Duodenal mucosa (tissue), 2 donors: ENCODE data around the gene SMAD5.

Experiments used
- H3K27ac ChIP-seq: one replicate; pipeline ENCODE4 v1.7.0; 2013; ENCODE audit warnings: low read depth, low read length
- H3K27me3 ChIP-seq, 2 donors: one replicate each; pipeline ENCODE4 v1.7.0; 2013; ENCODE audit warnings: low read length in 2 of 2, control low read depth in 1 of 2; ENCODE audit not compliant: insufficient read depth in 2 of 2, control insufficient read depth in 1 of 2
- H3K36me3 ChIP-seq, 2 donors: one replicate each; pipeline ENCODE4 v1.7.0; 2013; ENCODE audit warnings: low read length in 2 of 2, control low read depth in 1 of 2; ENCODE audit not compliant: insufficient read depth in 2 of 2, control insufficient read depth in 1 of 2
- H3K4me1 ChIP-seq, 2 donors: one replicate each; pipeline ENCODE4 v1.7.0; 2013; ENCODE audit warnings: low read length in 2 of 2, control low read depth in 1 of 2; ENCODE audit not compliant: insufficient read depth in 2 of 2, control insufficient read depth in 1 of 2
- H3K4me3 ChIP-seq, 2 donors: one replicate each; pipeline ENCODE4 v1.7.0; 2013; ENCODE audit warnings: low read length in 2 of 2, low read depth in 1 of 2
- H3K9ac ChIP-seq, 2 donors: one replicate each; pipeline ENCODE4 v1.7.0; 2013; ENCODE audit warnings: low read length in 2 of 2, low read depth in 1 of 2
- H3K9me3 ChIP-seq, 2 donors: one replicate each; pipeline ENCODE4 v1.7.0; 2013; ENCODE audit warnings: low read length in 2 of 2, control low read depth in 1 of 2; ENCODE audit not compliant: control insufficient read depth in 1 of 2

Gene SMAD5

GRCh38 chr5:136099870-136100269 lies 32.8 kb upstream of the SMAD5 start:
- H3K27me3 ChIP-seq, result no peaks in the 10 kb centered on the region
- no peaks in the 10 kb centered on the region for H3K9me3 ChIP-seq
- H3K9ac ChIP-seq, result no peak overlapping the region
- H3K36me3 ChIP-seq, result no peaks in the 10 kb centered on the region
- H3K4me1 ChIP-seq, result peaks cover 27 to 28% of the 10 kb centered on the region in 2 donors
- no peak overlapping the region for H3K27ac ChIP-seq
- no peak overlapping the region for H3K4me3 ChIP-seq

- Histone ChIP-seq H3K27me3 (no peaks in the 10 kb centered on the region), H3K9ac (no peak overlapping the region), H3K27ac (no peak overlapping the region), H3K36me3 (no peaks in the 10 kb centered on the region), H3K9me3 (no peaks in the 10 kb centered on the region), H3K4me3 (no peak overlapping the region), H3K4me1 (peaks cover 21 to 26% of the 10 kb centered on the region in 2 donors)
These were observed 30.8 kb upstream of the SMAD5 start for GRCh38 chr5:136101884-136102283.

DNA sequence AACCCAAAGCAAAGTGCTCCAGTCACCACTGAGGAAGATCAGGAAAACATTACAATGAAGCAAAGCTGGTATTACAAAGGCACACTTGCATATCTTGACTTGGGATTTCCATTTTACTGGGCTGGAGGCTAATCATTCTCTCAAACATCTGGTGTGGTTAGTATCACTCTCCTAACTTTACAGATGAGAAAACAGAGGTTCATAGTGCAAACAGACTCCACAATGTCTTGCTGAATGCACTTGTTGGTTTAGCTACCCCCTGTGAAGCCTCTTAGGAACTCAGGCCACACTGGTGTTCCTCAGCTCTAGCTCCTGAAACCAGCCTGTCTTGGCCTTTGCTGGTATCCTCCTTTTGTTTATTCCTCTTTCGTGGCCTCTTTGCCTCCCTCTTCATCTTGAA lies 29.5 kb upstream of the SMAD5 start:
- no peaks in the 10 kb centered on the region for H3K9me3 ChIP-seq

DNA sequence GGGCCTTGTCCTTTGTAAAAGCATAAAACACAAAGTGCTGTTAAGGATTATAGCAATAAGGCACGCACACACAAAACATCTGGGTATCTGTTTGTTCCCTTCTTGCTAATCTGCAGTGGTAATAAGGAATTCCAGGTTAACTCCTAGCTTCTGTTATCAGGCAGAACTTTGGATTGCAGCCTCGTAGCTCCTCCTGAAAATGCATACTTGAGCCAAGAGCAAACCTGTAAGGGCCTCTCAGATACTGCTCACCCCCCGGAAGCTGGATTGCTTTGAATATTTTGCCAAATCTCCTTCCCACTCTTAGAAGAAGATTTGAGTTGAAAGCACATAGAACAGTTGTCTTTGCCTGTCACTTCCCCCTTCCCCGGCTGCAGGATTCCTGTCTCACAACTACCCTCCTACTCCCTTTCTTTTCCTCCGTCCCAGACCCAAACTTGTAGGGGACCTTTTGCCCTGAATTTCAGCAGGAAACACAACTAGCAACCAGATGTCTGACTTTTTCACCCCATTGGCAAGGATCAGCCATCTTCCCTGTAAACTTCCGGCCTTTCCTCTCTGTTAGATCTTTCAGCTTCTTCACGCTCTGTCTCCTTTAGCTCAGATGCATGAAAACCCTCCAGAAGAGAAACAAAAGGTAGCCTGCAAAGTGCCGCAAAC lies 28.2 kb upstream of the SMAD5 start:
- no peaks in the 10 kb centered on the region for H3K36me3 ChIP-seq
- no peaks in the 10 kb centered on the region for H3K9me3 ChIP-seq
- peak overlapping the region in 1 of 2 donors; percentile 14 for H3K9ac ChIP-seq
- peak overlapping the region in 1 of 2 donors; percentile 8 for H3K4me3 ChIP-seq
- no peak overlapping the region for H3K27ac ChIP-seq
- peaks cover 15 to 18% of the 10 kb centered on the region in 2 donors for H3K4me1 ChIP-seq
- no peaks in the 10 kb centered on the region for H3K27me3 ChIP-seq

More for the DNA sequence above, 29.5 kb upstream of the SMAD5 start:
- Histone ChIP-seq H3K27me3 (no peaks in the 10 kb centered on the region), H3K36me3 (no peaks in the 10 kb centered on the region), H3K4me1 (peaks cover 21 to 26% of the 10 kb centered on the region in 2 donors), H3K27ac (no peak overlapping the region), H3K4me3 (no peak overlapping the region), H3K9ac (no peak overlapping the region)

- Histone ChIP-seq H3K4me3 (no peak overlapping the region), H3K9me3 (no peaks in the 10 kb centered on the region), H3K36me3 (no peaks in the 10 kb centered on the region), H3K27me3 (no peaks in the 10 kb centered on the region), H3K9ac (no peak overlapping the region), H3K4me1 (peaks cover 15 to 18% of the 10 kb centered on the region in 2 donors), H3K27ac (no peak overlapping the region)
These were observed 26.2 kb upstream of the SMAD5 start for GRCh38 chr5:136106351-136107031.

DNA sequence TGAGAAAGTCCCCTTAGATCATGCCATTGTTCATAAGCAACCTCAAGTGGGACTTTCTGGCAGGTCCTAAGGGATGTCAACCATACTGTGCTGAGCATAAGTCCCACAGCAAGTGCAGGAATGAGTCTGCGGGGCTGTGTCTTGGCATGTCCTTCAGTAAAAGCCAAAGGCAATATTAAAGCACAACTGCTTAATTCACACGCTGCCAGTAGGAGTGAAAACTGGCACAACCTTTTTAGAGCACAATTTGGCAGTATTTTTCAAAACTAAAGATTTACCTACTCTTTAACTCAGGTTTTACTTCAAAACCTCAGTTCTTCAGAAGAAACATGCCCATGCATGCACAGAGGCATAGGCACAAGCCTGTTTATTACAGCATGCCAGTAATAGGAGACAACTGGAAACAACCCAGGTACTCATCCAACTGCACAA lies 24.4 kb upstream of the SMAD5 start:
- H3K27me3 ChIP-seq, result no peaks in the 10 kb centered on the region
- peaks cover 15 to 18% of the 10 kb centered on the region in 2 donors for H3K4me1 ChIP-seq
- H3K9me3 ChIP-seq, result no peaks in the 10 kb centered on the region
- no peaks in the 10 kb centered on the region for H3K36me3 ChIP-seq
- no peak overlapping the region for H3K9ac ChIP-seq
- no peak overlapping the region for H3K27ac ChIP-seq
- no peak overlapping the region for H3K4me3 ChIP-seq

- Histone ChIP-seq H3K4me1 (peaks cover 14% of the 10 kb centered on the region in 2 donors), H3K27ac (no peak overlapping the region), H3K9ac (no peak overlapping the region), H3K36me3 (no peaks in the 10 kb centered on the region), H3K4me3 (no peak overlapping the region), H3K9me3 (no peaks in the 10 kb centered on the region), H3K27me3 (no peaks in the 10 kb centered on the region)
These were observed 23.9 kb upstream of the SMAD5 start for GRCh38 chr5:136108766-136109165.

DNA sequence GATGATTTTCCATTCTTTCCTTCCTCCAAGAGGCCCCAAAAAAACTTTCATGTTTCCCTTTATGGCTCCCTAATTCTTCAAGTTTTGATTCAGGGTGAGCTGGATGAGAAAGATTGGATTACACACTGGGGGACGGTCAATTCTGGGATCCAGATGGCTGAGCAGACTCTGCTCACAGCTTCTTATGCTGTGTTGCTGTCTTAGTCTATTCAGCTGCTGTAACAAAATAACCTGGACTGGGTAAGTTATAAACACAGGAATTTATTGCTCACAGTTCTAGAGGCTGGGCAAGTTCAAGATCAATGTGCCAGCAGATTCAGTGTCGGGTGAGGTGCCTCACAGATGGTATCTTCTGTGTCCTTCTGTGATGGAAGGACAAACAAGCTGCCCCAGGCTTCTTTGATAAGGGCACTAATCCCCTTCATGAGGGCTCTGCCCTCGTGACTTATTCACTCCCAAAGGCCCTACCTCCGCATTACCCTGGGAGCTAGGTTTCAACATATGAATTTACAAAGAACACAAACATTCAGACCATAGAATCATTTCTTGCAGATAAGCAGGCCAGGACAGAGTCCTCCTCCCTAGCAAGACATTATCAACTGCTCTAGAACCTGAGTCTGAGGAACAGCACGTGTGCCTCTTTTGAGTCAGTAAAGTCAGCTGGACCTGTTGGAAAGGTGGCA lies 23.1 kb upstream of the SMAD5 start:
- H3K4me1 ChIP-seq, result peaks cover 5 to 6% of the 10 kb centered on the region in 2 donors
- H3K4me3 ChIP-seq, result no peak overlapping the region
- no peaks in the 10 kb centered on the region for H3K27me3 ChIP-seq
- no peak overlapping the region for H3K9ac ChIP-seq
- H3K36me3 ChIP-seq, result no peaks in the 10 kb centered on the region
- no peak overlapping the region for H3K27ac ChIP-seq
- no peaks in the 10 kb centered on the region for H3K9me3 ChIP-seq

- Histone ChIP-seq H3K27me3 (no peaks in the 10 kb centered on the region), H3K27ac (no peak overlapping the region), H3K4me1 (no peaks in the 10 kb centered on the region), H3K4me3 (no peak overlapping the region), H3K36me3 (no peaks in the 10 kb centered on the region), H3K9ac (no peak overlapping the region), H3K9me3 (no peaks in the 10 kb centered on the region)
These were observed 19.0 kb upstream of the SMAD5 start for GRCh38 chr5:136113606-136114005.

DNA sequence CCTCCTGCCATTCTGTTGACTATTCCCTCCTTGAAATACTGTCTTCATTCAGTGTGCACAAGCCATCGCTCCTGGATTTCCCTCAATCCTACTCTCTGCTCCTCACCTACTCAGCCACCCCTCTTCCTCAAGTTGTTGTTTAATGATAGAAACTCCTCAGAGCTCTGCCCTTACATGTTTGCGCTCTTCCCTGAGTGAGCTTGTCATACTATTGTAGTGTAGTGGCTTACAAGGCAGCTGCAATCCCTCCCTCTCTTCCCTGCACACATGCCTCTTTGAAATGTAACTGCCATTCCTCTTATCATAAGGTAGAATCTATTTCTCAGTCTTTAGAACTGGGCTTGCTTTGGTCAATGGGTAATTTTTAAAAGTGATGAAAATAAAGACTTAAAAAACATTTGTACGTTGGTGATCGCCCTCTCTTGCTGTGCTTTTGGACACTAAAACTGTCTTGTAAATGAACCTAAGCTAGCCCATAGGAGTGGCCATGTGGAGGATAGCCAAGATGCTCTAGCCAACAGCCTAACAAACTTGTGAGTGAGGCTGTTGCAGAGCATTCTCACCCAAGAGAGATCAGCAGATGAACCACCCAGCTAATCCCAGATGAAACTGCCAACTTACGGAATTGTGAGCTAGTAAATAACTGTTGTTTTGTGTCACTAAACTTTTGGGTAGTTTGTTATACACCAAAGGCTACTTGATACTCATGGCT lies 18.1 kb upstream of the SMAD5 start:
- Histone ChIP-seq H3K9ac (no peak overlapping the region), H3K27me3 (no peaks in the 10 kb centered on the region), H3K9me3 (no peaks in the 10 kb centered on the region), H3K36me3 (no peaks in the 10 kb centered on the region), H3K4me1 (no peaks in the 10 kb centered on the region), H3K4me3 (no peak overlapping the region), H3K27ac (no peak overlapping the region)
